Activated T-cell treated with anti-CD3 and anti-CD28 coated beads, Interleukin-2, amount 50 U/mL, for 24 hours (primary cell): Measurements from ENCODE around the gene FAM163B.

Experiments used
- DNase-seq: peaks from one replicate; pipeline ENCODE4 v3.0.0-alpha.2; 2020
- H3K27ac Mint-ChIP-seq: 2 replicates; pipeline ENCODE4 v1.8.0; 2020; ENCODE audit warnings: mild to moderate bottlenecking, mixed read lengths
- H3K27me3 Mint-ChIP-seq: 2 replicates; pipeline ENCODE4 v1.8.0; 2020; ENCODE audit warnings: mixed read lengths
- H3K36me3 Mint-ChIP-seq: 2 replicates; pipeline ENCODE4 v1.8.0; 2020; ENCODE audit warnings: low read depth, mixed read lengths
- H3K4me1 Mint-ChIP-seq: 2 replicates; pipeline ENCODE4 v1.8.0; 2020; ENCODE audit warnings: low read depth, mixed read lengths
- H3K4me3 Mint-ChIP-seq: 2 replicates; pipeline ENCODE4 v1.8.0; 2020; ENCODE audit warnings: mild to moderate bottlenecking, moderate library complexity, mixed read lengths
- H3K9me3 Mint-ChIP-seq: 2 replicates; pipeline ENCODE4 v1.8.0; 2020; ENCODE audit warnings: mixed read lengths

Gene FAM163B

DNA sequence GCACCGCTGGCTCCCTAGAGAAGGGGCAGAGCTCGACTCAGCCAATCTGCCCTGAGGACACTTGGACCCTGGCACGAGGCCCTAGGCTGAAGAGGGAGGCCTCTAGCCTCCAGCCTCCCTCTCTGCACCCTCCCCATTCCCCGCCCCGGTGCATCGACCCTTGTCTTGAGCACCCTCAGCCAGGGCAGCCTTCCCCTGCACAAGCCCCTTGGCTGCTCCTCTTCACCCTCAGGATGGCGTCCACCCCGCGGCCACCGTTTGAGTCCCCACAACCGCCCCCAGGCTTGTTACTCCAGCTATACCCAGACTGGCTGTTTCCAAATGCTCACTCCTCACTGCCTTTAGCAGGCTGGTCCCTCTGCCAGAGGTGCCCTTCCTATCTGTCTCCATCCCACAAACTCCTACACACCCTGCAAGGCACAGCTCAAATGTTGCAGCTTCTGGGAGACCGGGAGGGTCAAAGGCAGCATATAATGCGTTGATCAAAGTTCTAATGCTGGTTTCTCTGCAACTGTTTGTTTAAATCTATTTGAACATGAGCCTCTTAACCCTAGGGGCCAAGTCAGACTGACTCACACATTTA, 6.5 kb upstream of the FAM163B start:
- Mint-ChIP-seq H3K9me3 (no peaks in the 10 kb centered on the region), H3K36me3 (no peaks in the 10 kb centered on the region), H3K4me3 (no peak overlapping the region), H3K27me3 (peaks cover 19% of the 10 kb centered on the region), H3K4me1 (peaks cover 15% of the 10 kb centered on the region), H3K27ac (no peak overlapping the region)
- no peak for DNase-seq

DNA sequence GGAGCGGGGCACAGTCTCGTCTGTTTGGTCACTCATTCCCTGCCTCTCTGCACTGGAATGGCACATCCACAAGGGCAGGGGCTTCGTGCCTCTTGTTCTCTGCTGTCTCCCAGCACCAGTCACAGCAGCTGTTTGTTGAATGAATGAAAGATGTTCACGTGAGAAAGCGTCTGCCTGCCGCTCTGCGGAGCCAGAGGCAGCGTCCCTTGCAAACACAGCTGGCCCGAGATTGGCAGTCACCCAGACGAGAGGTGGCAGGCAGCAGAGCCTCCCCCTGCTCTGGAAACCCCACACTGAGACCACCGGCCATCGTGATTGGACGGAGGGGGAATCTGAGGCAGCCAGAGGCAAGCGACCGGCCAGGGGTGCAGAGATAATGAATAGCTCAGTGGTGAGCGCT, 6.0 kb upstream of the FAM163B start:
- H3K27ac Mint-ChIP-seq = no peak overlapping the region

DNA sequence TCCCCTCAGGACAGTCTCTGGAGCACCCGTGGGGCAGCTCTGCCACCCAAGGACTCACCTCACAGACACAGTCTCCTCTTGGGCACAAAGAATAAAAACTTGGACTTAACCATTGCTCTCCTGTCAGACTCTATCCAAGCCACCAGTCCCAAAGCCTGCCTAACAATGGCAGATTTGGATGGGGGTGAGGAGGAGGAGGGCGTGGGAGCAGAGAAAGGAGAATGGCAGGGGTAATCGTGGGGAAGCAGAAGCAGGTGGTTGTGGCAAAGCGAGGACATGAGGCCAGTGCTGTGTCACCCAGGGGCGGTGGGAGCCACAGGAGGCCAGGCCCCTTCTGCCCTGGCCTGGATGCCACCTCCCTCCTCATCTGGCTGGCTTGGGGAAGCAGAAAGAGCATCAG, 5.5 kb upstream of the FAM163B start:
- Mint-ChIP-seq H3K4me1 (peaks cover 8% of the 10 kb centered on the region), H3K4me3 (no peak overlapping the region), H3K36me3 (no peaks in the 10 kb centered on the region), H3K9me3 (no peaks in the 10 kb centered on the region), H3K27ac (no peak overlapping the region), H3K27me3 (peaks cover 29% of the 10 kb centered on the region)
- no peak for DNase-seq

More for the DNA sequence above, 6.0 kb upstream of the FAM163B start:
- no peak for DNase-seq
- Mint-ChIP-seq H3K4me3 (no peak overlapping the region), H3K27me3 (peaks cover 24% of the 10 kb centered on the region), H3K9me3 (no peaks in the 10 kb centered on the region), H3K36me3 (no peaks in the 10 kb centered on the region), H3K4me1 (peaks cover 13% of the 10 kb centered on the region)

DNA sequence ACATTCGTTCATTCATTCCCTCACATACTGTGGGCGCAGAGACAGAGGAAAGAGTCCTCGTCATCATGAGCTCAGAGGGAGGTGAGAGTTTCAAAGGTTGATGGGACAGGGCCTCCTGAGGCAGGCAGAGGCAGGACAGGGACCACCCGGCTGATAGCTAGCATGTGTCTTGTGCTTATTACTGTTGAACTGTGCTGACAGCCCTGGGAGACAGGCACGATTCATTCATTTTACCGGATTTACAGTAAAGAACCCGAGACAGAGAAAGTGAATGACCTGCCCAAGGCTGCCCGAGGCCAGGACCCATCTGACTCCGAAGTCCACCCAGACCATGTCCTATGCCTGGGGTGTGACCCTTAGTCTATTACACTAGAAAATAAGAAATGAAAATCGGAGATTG, 4.9 kb upstream of the FAM163B start:
- Mint-ChIP-seq H3K27ac (no peak overlapping the region), H3K4me1 (peaks cover 3% of the 10 kb centered on the region), H3K36me3 (no peaks in the 10 kb centered on the region), H3K4me3 (no peak overlapping the region), H3K9me3 (no peaks in the 10 kb centered on the region), H3K27me3 (peaks cover 33% of the 10 kb centered on the region)
- no peak for DNase-seq

DNA sequence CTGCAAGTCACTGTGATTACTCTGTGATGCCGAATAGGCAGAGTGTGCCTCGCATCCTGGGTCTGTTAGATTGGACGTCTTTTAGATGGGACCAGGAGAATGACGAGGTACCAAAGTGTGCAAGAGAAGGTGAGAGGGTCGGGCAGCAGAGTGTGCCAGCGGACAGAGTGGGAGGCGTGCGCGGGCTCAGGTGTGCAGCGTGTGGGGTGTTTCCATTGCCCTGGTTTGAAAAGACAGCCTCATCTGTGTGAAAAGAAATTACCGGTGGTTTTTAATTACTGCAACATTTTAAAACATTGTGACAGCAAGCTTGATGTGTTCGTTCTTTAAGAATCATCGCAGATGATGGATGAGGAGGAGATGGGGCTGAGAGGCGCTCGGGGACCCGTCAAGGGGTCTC, 4.2 kb upstream of the FAM163B start:
- no peak overlapping the region for H3K4me3 Mint-ChIP-seq
- peaks cover 36% of the 10 kb centered on the region for H3K27me3 Mint-ChIP-seq
- H3K9me3 Mint-ChIP-seq = no peaks in the 10 kb centered on the region
- no peak for DNase-seq
- no peaks in the 10 kb centered on the region for H3K36me3 Mint-ChIP-seq
- H3K27ac Mint-ChIP-seq = no peak overlapping the region
- no peaks in the 10 kb centered on the region for H3K4me1 Mint-ChIP-seq

DNA sequence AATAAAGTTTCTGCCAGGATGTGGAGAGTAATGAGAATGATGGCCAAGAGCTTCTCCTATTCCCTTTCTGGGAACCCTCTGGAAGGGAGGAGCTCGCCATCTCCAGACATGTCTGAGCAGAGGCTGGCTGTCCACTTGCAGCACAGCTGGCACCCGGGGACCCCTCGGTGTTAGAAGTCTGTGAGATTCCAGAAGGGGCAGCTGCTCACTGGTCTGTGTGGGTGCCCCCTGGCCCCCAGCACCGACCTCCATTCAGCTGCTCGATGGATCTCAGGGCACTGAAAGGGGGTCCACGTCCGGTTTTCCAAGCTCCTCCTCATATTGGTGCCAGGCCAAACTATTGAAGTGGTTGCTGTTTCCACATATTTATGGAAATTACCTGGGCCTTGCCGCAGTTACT, 3.6 kb upstream of the FAM163B start:
- no peak overlapping the region for H3K4me3 Mint-ChIP-seq
- H3K9me3 Mint-ChIP-seq = no peaks in the 10 kb centered on the region
- DNase-seq = no peak
- H3K4me1 Mint-ChIP-seq = no peaks in the 10 kb centered on the region
- H3K27ac Mint-ChIP-seq = no peak overlapping the region
- peaks cover 42% of the 10 kb centered on the region for H3K27me3 Mint-ChIP-seq
- H3K36me3 Mint-ChIP-seq = no peaks in the 10 kb centered on the region

DNA sequence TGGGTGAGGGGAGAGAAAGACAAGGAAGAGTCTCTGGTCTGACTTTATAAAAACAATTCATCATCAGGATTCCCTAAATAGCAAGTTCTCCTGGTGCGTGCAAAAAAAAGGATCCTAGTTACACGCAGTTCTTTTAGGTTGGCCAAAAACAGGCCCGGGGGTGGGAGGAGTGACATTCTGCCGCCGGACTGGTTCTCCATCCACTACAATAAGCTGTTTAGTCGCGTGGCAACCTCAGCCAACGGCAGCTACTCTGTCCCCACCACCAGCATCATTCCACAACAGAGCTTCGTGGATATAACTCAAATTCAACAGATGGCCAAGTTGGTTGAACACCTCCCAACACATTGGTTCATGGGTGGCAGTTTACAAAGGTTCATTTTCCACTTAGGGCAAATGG, 2.9 kb upstream of the FAM163B start:
- Mint-ChIP-seq H3K27me3 (peaks cover 50% of the 10 kb centered on the region), H3K4me1 (no peaks in the 10 kb centered on the region), H3K9me3 (no peaks in the 10 kb centered on the region), H3K4me3 (no peak overlapping the region), H3K36me3 (no peaks in the 10 kb centered on the region), H3K27ac (no peak overlapping the region)
- DNase-seq = no peak

DNA sequence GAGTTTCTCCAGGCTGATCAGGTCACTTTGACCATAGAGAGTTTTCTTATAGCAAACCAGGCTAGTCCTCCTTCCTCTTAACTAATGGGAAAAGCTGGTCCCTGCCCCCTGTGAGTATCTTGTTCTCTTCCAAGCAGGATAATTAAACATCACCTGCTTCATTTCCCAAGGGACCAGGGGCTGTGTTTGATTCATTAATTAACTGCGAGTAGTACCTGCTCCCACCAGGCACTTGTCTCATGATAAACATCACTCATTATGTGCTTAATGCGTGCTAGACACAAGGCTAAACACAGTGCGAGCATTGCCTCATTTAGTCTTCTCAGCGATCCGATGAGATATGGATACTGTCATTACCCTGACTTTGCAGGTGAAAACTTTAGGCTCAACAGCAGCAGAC, 1.7 kb upstream of the FAM163B start:
- no peak overlapping the region for H3K4me3 Mint-ChIP-seq
- H3K4me1 Mint-ChIP-seq = no peaks in the 10 kb centered on the region
- DNase-seq = no peak
- H3K27ac Mint-ChIP-seq = no peak overlapping the region
- H3K9me3 Mint-ChIP-seq = no peaks in the 10 kb centered on the region
- H3K36me3 Mint-ChIP-seq = no peaks in the 10 kb centered on the region
- peaks cover 60% of the 10 kb centered on the region for H3K27me3 Mint-ChIP-seq

DNA sequence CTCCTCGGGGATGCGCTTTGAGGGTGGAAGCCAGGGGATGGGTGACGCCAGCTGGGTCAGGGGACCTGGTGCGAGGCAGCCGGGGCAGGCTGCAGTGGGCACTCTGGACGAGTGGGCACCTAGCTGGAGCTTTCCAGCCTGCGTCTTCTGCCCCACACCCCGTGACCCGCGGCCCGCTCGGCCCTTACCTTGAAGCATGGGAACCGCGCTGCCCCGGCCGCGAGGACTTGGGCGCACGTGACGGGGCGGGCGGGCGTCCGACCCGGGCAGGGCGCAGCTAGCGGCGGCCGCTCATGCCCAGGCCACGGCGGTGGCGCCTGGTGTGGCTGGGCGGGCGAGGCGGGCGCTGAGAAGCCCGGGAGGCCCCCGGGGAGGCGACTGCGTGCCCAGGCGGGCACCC, 300 bp downstream of the FAM163B start:
- H3K4me3 Mint-ChIP-seq = no peak overlapping the region
- no peaks in the 10 kb centered on the region for H3K36me3 Mint-ChIP-seq
- peaks cover 69% of the 10 kb centered on the region for H3K27me3 Mint-ChIP-seq
- H3K27ac Mint-ChIP-seq = no peak overlapping the region
- no peaks in the 10 kb centered on the region for H3K9me3 Mint-ChIP-seq
- H3K4me1 Mint-ChIP-seq = peaks cover 6% of the 10 kb centered on the region
- DNase-seq = no peak

DNA sequence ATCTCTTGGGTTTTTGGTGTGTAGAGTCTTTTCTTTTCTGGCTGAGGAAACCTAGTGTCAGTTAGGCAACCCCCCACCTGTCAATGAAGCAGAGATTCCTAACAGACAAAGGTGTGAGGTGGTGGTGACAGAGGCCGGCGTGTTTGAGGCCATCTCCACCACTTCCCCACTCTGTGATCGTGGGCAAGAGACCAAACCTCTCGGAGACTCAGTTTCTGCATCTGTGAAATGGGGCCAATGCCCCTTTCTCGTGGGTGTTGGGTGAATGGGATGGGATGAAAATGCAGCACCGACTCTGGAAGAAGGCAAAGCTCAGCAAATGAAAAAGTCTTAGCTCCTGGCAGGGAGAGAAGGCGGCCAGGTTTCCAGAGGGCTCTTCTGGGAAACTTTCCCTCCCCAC, 807 bp downstream of the FAM163B start:
- H3K27me3 Mint-ChIP-seq = peaks cover 69% of the 10 kb centered on the region
- H3K36me3 Mint-ChIP-seq = no peaks in the 10 kb centered on the region
- H3K9me3 Mint-ChIP-seq = no peaks in the 10 kb centered on the region
- no peak overlapping the region for H3K4me3 Mint-ChIP-seq
- DNase-seq = no peak
- H3K4me1 Mint-ChIP-seq = peaks cover 6% of the 10 kb centered on the region
- H3K27ac Mint-ChIP-seq = no peak overlapping the region

DNA sequence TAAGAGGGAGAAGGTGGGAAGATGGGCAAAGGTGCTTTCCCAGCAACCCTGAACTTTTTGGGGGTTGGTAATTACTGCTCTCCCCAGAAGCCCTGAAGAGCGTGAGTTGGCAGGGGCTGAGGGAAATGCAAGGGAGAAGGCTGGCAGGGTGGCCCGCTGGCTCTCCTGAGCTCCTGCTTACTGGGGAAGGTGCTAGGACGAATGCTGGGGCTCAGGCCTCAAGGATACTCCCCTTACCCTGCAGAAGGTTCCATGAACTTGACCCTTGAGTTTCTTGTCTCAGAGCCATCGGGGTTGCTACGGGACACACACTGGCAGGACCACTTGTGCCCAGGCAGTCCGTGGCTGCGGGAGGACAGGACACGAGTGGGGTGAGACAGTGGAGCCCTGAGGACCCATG, 1.2 kb downstream of the FAM163B start:
- no peak for DNase-seq
- Mint-ChIP-seq H3K4me3 (no peak overlapping the region), H3K4me1 (peaks cover 6% of the 10 kb centered on the region), H3K27ac (no peak overlapping the region), H3K36me3 (no peaks in the 10 kb centered on the region), H3K9me3 (no peaks in the 10 kb centered on the region), H3K27me3 (peaks cover 69% of the 10 kb centered on the region)

DNA sequence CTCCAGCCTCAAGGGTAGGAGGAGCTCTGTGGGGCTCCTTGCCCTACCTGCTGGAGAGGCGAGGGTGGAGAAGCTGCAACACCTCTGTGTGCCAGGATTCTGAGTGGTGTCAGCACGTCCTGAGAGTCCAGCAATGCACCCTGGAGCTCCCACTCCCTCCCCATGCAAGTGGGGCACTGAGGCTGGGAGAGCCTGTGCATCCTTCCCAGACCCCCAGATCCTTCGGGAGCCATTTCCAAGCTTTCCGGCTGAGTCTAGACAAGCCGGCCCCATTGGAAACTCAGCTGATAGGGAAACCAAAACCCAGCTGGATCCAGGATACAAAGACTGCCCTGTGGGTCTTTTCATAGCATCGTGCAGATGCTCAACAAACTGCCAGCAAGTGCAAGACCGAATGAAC, 1.8 kb downstream of the FAM163B start:
- DNase-seq = no peak
- Mint-ChIP-seq H3K4me1 (peaks cover 6% of the 10 kb centered on the region), H3K4me3 (no peak overlapping the region), H3K36me3 (no peaks in the 10 kb centered on the region), H3K27me3 (peaks cover 69% of the 10 kb centered on the region), H3K27ac (no peak overlapping the region), H3K9me3 (no peaks in the 10 kb centered on the region)

DNA sequence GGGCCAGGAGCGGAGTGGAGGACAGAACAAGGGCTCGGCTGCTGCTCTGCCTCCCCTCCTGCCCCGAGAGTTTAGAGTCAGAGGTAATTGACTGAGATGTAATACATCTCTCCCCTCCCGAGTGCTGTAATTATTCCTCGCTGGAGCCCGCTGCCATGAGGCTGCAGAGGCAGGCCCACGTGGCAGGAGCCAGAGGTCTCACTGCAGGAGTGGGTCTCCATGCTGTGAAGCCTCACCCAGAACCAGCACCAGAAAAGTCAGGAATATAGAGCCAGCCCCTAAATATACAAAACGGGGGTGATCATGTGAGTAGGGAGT, 2.5 kb downstream of the FAM163B start:
- H3K9me3 Mint-ChIP-seq = no peaks in the 10 kb centered on the region
- H3K4me1 Mint-ChIP-seq = peaks cover 6% of the 10 kb centered on the region
- H3K36me3 Mint-ChIP-seq = no peaks in the 10 kb centered on the region
- no peak overlapping the region for H3K27ac Mint-ChIP-seq
- H3K27me3 Mint-ChIP-seq = peaks cover 62% of the 10 kb centered on the region
- no peak for DNase-seq
- no peak overlapping the region for H3K4me3 Mint-ChIP-seq

DNA sequence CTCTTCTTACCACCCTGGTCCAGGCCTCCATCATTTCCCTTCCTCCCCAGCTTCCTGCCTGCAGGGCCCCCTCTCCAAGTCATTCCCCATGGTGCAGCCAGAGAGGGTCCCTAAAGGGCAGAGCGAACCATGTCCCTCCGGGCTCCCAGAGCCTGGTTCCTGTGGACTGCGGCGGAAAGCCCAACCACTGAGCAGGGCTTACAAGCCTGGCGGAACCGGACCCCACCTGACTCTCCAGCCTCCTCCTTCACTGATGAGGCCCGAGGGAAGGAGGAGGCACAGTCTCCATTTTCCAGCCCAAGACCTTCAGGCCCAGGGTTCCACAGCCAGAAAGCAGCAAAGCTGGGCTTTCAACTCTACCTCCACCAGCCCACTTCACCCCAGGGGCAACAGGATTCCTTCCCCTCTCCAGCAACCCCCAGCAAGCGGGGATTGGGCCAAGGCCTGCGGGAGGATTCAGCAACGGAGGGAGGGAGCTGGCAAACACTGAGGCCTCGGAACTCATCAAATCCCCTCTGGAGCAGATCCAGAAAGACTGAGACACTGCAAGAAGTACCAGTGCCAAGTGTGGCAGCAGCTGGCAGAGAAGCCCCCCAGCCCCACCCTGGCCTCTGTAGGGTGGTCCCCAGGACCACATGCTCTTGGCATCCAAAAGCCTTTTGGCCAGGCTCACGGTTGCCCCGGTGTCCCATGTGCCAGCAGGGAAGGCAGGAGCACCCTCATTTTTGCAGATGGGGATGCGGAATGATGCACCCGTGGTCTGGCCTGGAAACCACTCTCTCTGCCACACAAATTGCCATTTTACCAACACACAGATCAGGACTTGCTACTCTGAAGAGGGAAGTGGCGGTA, 3.1 kb downstream of the FAM163B start:
- DNase-seq = no peak
- Mint-ChIP-seq H3K4me3 (no peak overlapping the region), H3K4me1 (peaks cover 6% of the 10 kb centered on the region), H3K27ac (no peak overlapping the region), H3K27me3 (peaks cover 56% of the 10 kb centered on the region), H3K36me3 (no peaks in the 10 kb centered on the region), H3K9me3 (no peaks in the 10 kb centered on the region)

DNA sequence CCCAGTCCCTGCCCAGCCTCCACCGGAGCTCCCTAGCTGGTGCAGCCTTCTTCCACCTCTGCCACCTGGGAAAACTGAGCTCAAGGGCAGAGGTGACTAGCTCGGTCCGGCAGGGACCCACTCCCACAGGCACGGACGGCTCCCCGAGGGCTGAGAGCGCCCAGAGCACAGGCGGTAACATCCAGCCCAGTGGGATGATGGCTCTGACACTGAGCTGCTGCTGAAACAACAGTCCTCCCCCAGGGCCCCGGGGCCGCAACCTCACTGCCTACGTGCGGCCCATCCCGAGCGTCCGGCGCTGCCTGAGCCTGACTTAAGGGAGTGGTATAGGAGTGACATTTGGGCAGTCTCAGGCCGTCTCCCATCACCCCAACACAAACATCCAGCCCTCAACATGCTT, 3.7 kb downstream of the FAM163B start:
- peaks cover 50% of the 10 kb centered on the region for H3K27me3 Mint-ChIP-seq
- no peak overlapping the region for H3K4me3 Mint-ChIP-seq
- no peaks in the 10 kb centered on the region for H3K9me3 Mint-ChIP-seq
- no peak for DNase-seq
- H3K36me3 Mint-ChIP-seq = no peaks in the 10 kb centered on the region
- peaks cover 6% of the 10 kb centered on the region for H3K4me1 Mint-ChIP-seq
- no peak overlapping the region for H3K27ac Mint-ChIP-seq
